GM21381 (cell line): ENCODE results near the gene ACBD4.

Source experiments
- ATAC-seq: cut with Tn5 transposase; IDR thresholded peaks from one replicate; pipeline ENCODE4 v1.9.1; 2021; ENCODE audit warnings: mild to moderate bottlenecking, moderate library complexity; ENCODE audit not compliant: unreplicated experiment

ACBD4 gene, protein sequence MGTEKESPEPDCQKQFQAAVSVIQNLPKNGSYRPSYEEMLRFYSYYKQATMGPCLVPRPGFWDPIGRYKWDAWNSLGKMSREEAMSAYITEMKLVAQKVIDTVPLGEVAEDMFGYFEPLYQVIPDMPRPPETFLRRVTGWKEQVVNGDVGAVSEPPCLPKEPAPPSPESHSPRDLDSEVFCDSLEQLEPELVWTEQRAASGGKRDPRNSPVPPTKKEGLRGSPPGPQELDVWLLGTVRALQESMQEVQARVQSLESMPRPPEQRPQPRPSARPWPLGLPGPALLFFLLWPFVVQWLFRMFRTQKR

DNA sequence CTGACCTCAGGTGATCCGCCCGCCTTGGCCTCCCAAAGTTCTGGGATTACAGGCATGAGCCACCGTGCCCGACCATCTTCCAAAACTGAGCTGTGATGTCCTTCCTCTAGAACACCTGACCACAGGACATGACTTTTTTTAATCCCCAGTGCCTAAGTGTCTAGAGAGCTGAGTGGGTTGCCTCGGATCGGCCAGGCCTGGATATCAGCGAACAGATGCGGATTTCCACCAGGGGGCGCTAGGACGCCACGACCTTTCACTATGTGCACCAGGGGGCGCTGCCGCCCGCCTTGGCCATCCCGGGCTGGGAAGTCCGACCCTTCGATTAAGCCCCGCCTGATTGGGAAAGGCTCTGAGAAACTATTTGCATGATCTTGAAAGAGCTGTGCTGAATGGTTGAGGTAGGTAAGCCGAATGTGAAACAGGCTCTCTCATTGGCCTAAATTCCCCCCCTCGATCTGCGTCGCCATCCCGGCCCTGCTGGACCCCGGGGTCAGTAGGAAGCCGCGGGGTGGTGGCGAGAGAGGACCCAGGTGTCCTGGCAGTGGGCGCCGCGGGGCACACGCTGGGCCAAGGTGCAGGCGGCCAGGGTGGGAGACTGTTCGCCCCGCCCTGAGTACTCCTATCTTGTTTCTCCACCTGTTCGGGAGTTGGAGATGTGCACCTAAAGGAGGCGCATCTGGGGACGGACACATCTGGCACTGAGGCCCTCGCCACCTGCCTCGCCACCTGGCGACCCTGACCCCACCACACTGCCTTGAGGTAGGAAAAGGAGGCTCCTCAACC, at the start of gene ACBD4:
Gene ACBD4 (plus strand): TSS at position 496 of the 786 bp plus-strand sequence. CDS start 458 bp downstream, outside the sequence.
- ATAC-seq = peak; percentile 74

DNA sequence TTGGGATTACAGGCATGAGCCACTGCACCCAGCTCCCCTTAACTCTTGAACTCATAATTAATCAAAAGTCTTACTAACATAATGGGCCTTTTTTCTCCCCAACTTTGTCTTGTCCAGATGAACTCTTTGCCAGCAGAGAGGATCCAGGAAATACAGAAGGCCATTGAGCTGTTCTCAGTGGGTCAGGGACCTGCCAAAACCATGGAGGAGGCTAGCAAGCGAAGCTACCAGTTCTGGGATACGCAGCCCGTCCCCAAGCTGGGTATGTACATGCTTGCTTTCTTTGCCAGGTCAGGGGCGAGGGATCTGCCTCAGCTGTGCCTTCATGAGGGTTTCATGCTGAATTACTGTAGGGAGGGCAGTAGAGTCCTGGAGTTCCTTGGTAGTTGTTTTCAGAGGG, 49.1 kb upstream of the ACBD4 start:
- ATAC-seq = no peak

DNA sequence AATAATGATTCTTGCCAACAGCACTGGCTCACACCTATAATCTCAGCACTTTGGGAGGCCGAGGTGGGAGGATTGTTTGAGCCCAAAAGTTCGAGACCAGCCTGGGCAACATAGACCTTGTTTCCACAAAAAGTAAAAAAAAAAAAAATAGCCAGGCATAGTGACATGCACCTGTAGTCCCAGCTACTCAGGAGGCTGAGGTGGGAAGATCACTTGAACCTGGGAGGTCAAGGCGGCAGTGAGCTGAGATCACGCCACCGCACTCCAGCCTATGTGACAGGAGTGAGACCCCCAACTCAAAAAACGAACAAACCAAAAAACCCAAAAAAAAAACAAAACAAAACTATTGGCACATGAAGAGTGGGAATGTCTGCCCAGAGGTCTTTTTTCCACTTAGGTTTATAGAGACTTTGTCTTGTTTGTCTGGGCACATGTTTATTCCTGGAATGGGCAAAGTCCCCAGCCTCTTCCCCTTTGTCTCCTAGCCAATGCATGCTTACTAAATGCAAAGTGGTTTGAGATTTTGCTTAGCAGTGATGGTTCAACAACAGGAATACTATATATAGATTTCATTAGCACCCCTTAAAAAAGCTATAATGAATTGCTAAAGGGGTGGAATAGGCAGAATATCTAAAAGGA, 48.5 kb upstream of the ACBD4 start:
- no peak for ATAC-seq

DNA sequence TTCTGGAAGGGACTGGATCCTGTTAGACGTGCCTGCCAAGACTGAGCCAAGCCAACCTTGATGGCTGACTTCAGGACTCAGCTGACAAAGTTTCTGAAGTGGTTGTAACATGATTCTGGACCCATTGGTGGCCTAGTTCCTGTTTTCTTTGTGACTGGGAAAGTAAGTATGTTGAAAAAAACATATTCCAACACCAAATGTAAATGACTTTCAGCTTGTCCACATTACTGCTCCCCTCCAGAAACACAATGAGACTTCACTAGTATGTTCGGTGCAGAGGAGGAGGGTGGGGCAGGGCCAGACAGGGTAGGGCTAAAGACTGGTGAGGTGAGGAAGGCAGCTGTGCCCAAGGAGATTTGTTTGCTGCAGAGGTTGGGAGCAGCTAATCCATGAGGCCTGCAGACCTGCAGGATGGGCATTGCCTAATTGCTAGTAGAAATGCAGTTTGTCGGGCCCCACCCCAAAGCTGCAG, 47.9 kb upstream of the ACBD4 start:
- no peak for ATAC-seq

DNA sequence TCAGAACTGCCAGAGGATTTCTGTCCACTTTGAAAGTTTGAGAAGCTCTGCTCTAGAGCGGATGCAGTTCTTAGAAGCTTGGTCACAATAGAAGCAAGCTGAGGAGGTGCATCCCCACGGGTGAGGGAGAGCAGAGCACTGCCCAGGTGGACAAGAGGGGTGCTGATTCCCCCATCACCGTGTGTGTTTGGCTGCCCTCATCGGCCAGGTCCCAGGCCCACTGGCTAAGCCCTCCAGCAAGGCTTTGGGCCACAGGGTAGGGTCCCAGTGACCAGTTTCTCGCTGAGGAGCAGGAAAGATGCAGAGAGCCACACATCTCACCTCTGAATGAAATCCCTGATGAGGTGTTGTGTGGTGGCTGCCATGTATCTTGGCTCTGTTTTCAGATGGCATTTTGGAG, 47.5 kb upstream of the ACBD4 start:
- no peak for ATAC-seq

DNA sequence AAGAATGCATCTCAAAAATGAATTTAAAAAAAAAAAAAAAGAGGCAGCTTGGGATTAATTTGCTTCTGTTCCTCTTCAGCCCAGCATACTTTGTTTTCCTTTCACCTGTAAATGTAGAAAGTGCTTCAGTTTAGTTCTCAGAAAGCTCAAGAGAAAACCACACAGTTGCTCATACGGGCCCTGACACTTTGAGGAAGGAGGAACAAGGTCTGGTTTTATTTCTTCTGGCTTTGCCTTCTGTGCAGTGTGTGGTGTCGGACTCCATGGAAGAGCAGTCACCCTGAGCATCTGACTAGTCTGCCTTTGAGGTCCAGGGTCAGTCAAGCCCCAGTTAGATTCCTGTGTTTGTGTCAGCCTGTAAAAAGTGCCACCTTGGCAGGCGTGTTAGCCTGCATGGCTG, 46.7 kb upstream of the ACBD4 start:
- ATAC-seq = no peak

DNA sequence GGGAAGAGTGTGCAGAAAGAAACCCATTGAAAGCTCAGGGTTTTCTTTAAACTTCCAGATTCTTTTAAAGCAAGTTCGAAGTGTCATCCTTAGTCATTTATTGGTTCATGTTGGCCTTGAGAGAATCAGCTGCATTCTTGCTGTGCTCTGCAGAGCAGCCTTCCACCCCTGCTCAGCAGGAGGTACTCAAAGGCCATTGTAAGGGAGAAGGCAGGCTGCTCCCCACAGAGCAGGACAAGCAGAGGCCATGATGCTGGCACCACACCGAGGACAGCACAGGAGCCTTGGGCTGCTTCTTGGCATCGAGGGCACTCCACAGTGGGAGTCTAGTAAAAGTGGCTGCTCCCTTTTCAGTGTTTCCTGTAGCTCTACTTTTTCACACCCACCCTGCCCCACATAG, 44.8 kb upstream of the ACBD4 start:
- no peak for ATAC-seq

DNA sequence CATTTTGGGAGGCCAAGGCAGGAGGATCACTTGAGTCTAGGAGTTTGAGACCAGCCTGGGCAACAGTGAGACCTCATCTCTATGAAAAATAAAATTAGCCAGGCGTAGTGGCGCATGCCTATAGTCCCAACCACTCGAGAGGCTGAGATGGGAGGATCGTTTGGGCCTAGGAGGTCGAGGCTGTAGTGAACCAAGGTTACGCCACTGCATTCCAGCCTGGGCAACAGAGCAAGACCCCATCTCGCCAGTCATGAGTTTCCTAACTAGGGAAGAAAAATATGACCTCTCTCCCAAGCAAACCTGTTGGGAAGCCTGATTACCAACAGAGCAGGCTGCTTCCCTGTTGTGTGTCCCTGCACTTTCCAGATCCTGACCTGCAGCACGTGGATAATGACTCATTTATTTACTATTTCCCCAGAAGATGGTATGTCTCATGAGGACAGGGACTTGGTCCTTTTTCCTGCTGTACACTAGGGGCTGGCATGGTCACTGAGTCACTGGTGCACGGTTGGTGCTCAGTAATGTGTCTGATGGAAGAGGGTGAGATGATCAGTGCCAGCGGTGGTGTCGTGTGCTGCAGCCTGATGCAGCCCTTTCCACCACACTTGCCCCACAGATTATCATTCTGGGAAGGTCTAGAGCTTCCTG, 43.6 kb upstream of the ACBD4 start:
- no peak for ATAC-seq

DNA sequence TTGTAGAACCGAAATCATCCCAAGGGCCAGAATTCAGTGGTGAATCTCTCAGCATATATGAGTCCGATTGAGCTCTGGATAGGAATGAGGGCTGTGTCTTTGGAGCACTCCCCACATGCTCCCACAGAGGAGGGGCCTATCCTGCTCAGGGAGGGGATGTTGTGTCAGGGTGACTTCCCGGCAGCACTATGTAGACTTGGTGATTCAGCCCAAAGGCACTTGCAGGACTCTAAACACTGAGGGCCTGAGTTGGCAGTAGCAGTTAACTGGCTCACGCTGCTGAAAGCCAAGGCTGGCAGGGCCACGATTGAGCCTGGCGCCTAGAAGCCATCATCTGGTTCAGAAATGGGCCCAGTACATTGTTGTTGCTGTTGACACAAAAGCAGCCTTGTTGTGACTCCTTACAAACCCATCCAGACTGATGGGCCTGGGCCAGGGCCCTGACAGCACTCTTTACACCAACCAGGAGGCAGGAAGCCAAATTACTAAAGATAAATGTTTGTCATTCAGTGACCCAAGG, 42.5 kb upstream of the ACBD4 start:
- no peak for ATAC-seq

DNA sequence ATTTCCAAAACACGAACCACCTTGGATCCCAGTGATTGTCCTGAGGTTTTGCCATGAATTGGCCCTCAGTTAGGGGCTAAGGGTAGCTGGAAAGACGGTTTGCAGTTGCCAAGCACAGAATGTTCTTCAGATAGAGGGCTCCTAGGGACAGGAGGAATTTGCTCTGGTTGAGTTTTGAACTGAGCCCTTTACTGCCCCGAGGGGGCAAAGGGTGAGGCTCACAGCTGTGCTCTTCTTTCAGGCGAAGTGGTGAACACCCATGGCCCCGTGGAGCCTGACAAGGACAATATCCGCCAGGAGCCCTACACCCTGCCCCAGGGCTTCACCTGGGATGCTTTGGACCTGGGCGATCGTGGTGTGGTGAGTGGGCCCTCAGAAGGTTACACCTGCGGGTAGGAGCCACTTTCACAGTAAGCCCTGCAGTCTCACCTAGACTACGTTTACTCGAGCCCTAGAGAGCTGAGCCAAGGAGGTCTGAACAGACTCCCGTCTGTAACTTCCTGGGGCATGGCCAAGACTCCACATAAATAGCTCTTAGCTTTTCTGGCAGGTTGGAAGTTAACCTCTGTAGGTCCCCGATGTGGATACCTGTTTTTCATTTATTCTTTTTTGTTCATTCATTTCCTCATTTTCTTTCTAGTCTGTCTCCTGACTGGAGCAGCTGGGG, 41.9 kb upstream of the ACBD4 start:
- ATAC-seq = no peak

DNA sequence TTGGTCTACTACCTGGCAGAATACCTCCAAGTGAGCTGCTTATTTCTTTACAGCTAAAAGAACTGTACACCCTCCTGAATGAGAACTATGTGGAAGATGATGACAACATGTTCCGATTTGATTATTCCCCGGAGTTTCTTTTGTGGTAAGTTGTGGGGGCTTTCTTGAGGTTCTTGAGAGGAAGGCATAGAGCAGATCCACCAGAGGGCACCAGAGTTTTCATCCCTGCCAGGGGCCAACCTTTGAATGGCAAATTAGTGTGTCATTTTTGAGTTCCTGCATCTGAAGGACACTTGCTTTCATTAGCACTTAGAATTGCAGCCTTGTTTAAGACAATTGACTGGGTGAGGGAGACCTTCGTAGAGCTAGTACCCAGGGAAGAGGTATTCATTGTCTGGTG, 39.3 kb upstream of the ACBD4 start:
- ATAC-seq = no peak

DNA sequence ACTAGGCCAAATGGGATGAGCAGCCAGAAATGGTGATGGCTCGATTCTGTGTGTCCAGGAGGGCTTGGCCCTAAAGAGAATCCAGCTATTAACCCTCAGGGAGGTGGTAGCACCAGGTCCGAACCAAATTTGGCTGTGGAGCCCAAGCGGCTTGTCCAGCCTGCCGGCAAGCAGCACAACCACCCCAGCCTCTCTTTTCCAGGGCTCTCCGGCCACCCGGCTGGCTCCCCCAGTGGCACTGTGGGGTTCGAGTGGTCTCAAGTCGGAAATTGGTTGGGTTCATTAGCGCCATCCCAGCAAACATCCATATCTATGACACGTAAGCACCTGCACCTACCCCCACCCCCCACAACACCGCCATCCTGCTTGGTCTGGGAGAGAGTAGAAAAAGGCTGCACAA, 38.6 kb upstream of the ACBD4 start:
- no peak for ATAC-seq

DNA sequence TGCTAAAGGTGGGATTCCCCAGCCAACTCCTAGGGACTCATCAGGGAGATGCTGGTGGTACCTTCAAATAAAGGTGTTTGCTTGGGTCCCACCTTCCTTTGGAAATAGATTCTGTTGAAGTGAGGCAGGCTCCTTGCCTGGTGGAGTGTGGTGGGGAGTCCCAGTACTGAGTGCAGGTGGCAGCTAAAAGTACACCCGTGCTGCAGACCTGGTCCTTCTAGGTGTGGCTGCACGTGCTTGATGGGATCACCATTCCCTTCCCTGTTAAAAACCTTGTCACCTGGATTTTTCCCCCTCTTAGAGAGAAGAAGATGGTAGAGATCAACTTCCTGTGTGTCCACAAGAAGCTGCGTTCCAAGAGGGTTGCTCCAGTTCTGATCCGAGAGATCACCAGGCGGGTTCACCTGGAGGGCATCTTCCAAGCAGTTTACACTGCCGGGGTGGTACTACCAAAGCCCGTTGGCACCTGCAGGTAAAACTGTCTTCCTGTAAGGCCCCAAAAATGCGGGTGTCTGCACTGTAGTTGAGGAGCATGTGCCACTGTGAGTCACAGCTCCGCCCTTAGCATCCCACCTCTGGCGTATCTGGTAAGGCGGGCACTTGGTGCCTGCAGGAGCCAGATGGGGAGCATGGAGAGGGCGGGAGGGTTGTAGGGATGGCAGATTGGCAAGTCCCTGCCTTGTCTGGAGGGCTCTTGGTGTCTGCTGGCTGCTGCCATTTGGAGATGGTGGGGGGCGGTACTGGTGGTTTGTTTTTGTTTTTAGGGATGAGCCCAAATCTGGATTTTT, 37.2 kb upstream of the ACBD4 start:
- ATAC-seq = no peak

DNA sequence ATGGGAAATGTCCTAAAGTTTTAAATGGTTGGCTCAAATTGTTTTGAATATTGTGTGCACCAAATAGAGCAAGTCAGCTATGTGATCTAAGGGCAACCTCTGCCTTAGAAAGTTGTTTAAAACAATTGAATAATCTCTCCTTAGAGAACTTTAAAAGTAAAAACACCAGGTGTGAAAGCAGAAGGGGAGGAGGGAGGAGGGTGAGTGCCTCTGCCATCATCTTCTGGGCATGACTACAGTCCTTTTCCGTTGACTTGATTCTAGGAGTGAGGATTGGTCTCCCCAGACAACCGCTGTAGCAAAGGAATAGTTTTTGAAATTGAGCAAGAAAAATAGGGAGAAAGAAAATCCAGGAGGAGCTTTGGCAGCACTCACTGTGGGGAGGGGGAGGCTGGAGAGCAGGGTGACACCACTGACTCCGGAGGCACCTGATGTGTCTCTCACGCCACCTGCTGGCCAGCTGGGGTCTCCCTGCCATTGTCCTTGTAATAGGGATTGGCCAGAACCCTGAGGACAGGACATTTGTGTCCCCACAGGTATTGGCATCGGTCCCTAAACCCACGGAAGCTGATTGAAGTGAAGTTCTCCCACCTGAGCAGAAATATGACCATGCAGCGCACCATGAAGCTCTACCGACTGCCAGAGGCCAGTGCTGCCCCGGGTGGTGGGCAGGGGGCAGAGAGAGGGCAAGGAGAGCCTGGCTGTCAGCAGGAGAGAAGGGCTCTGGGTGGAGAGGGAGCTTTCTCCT, 36.4 kb upstream of the ACBD4 start:
- no peak for ATAC-seq

DNA sequence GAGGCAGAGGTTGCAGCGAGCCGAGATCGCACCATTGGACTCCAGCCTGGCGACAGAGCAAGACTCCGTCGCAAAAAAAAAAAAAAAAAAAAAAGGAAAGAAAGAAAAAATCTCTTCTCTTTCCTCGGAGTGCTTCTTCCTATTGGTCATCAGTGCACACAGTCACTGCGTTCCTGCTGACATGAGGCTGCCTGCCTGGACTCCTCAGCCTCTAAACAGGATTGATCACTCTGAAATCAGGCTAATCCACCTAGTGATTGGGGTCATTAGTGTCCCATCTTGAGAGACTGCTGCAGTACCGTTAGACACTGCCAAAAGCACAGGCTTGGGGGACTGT, 34.0 kb upstream of the ACBD4 start:
- ATAC-seq = no peak

DNA sequence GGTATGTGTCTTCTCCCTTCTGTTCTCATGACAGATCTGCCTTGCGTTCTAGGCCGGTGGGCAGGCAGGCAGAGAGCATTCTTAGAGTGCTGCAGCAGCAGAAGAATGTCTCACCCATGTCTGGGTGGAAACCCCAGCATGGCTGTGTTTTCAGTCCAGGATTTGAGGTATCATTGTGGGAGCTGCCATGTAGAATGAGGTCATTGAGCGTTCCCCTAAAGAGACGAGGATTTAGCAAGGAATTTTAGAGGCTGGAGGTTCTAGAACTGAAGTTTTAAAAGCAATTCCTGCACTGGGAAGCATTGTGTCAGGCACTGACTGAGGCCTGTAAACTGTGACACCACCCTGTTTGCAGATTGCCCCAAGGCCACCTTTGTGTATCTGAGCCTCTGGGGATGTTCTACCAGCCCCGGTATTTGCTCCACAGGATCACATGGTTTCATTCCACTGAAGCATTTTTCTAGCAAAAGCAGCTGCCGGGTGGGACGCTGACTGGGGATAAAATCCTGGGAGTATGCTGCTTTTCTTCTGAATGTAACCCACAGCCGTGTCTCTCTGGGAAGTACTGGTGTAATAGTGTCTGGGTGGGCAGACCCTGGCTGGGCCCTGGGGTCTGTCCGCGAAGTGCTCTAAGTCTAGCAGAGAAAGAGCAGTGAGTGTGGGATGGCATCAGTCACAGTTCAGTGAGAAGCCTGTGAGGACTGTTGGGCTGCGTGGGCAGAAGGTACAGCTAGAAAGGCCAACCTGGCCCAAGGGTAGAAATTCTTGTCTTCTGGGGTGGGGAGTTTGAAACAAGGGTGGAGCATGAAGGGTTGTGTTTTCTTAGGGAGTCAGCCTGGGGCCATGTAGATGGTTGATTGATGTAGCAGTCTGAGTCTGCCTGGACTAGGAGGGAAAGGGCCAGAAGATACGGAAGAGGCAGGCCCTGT, 33.3 kb upstream of the ACBD4 start:
- ATAC-seq = no peak

DNA sequence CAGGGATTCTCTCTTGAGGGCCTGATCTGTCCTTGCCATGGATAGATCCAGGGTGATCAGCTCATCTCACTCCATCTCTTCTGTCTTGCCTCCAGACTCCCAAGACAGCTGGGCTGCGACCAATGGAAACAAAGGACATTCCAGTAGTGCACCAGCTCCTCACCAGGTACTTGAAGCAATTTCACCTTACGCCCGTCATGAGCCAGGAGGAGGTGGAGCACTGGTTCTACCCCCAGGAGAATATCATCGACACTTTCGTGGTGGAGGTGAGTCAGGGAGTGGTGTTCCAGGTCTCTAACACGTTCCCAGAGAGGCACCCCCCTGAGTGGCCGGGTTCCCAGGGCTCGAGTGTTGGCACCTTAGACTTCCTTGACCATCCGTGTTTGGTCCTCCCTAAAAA, 32.6 kb upstream of the ACBD4 start:
- ATAC-seq = no peak

DNA sequence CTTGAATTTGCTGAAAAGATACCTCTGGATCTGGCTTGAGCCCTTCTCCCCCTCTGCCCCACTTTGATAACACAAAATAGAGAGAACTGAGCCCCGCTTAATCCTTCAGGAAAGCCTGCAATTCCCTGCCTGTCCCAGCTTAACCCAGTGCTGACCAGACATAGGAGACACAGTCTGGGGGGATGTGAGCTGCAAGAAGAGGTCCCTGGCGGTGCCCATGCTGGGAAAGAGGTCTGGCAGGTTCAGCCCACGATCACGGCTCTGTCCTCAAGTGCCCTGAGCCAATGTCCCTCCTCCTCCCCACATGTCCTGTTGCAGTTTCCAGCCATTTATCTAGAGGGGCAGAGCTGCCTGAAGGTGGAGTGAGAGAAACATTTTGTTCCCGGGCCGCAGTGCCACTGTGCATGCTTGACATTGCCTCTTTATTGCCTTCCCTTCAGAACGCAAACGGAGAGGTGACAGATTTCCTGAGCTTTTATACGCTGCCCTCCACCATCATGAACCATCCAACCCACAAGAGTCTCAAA, 32.2 kb upstream of the ACBD4 start:
- no peak for ATAC-seq
